Upper lobe of left lung (tissue), 4 donors: ENCODE data around the gene TBC1D5.

ENCODE experiments used
- POLR2A ChIP-seq, 4 donors: fragments of 450-650 bp; IDR thresholded peaks; one replicate each; pipeline ENCODE4 v1.5.1; 2016 to 2017; ENCODE audit warnings: antibody characterized with exemption in 4 of 4, mild to moderate bottlenecking in 2 of 4
- TF ChIP-seq, protein P1 (sequence below), 6 experiments: fragments of 450-650 bp in 4 of 6; fragments of 200-600 bp in 2 of 6; sonication (generic) in 2 of 6; IDR thresholded peaks; one replicate each; pipeline ENCODE4 v1.5.1; 2016 to 2019; ENCODE audit warnings: antibody characterized with exemption in 6 of 6

- TF ChIP-seq, protein P1, sequence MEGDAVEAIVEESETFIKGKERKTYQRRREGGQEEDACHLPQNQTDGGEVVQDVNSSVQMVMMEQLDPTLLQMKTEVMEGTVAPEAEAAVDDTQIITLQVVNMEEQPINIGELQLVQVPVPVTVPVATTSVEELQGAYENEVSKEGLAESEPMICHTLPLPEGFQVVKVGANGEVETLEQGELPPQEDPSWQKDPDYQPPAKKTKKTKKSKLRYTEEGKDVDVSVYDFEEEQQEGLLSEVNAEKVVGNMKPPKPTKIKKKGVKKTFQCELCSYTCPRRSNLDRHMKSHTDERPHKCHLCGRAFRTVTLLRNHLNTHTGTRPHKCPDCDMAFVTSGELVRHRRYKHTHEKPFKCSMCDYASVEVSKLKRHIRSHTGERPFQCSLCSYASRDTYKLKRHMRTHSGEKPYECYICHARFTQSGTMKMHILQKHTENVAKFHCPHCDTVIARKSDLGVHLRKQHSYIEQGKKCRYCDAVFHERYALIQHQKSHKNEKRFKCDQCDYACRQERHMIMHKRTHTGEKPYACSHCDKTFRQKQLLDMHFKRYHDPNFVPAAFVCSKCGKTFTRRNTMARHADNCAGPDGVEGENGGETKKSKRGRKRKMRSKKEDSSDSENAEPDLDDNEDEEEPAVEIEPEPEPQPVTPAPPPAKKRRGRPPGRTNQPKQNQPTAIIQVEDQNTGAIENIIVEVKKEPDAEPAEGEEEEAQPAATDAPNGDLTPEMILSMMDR (IDR thresholded peaks at IDR 0.05): no peak
- no peak for TF ChIP-seq POLR2A (IDR thresholded peaks at IDR 0.05)
These were observed 554.7 kb downstream of the TBC1D5 start for GRCh38 chr3:17187589-17188184.
